Measurements from ENCODE around the gene IGSF9. TPM values are rescaled to one million over a fixed set of nuclear protein-coding genes. Genes with fewer than 3 reads are reported as not detected.

Gene IGSF9
- total and polyA plus RNA-seq, 3 experiments from 2014 or later: 0.04 to 0.11 TPM; not detected in 1

DNA sequence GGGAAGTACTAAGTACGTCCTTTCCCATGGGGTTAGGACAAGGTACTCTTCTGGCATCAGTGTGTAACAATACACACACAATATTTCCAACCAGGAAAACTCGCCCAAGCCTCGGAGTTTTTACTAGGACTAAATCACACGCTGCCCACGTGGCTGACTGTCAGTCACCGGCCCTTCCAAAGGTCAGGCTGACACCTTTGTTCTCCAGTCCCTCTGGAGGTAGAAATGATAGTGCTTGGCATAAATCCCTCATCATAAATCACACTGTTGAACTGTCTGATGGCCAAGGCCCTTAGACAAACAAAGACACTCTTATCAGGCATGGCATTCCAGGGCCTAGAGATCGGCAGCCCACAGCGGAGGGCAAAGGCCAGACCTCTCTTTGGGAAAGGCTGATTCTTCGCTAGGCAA, 25.5 kb upstream of the IGSF9 start:
- Histone ChIP-seq H3K4me1 (ENCODE audit: insufficient read depth, low read length) (no peaks in the 10 kb centered on the region), H3K9me3 (ENCODE audit: low read length) (no peaks in the 10 kb centered on the region), H3K4me3 (ENCODE audit: low read length) (no peak overlapping the region), H3K27me3 (ENCODE audit: insufficient read depth, low read length, poor library complexity, severe bottlenecking) (peaks cover 9% of the 10 kb centered on the region), H3K27ac (ENCODE audit: low read depth, low read length) (no peak overlapping the region), H3K36me3 (ENCODE audit: insufficient read depth, low read length) (no peaks in the 10 kb centered on the region)
- H3K36me3 Mint-ChIP-seq: no peaks in the 10 kb centered on the region
- H3K4me1 Mint-ChIP-seq: no peaks in the 10 kb centered on the region
- ChIA-PET CTCF (no interaction called here), POLR2A (no interaction called here)
- no peak overlapping the region for H3K27ac Mint-ChIP-seq
- peaks cover 19 to 52% of the 10 kb centered on the region in 2 donors for H3K27me3 Mint-ChIP-seq
- H3K9me3 Mint-ChIP-seq: peaks cover 0 to 1% (median 0%) of the 10 kb centered on the region in 5 donors
- DNase-seq: no peak
- H3K4me3 Mint-ChIP-seq: no peak overlapping the region

DNA sequence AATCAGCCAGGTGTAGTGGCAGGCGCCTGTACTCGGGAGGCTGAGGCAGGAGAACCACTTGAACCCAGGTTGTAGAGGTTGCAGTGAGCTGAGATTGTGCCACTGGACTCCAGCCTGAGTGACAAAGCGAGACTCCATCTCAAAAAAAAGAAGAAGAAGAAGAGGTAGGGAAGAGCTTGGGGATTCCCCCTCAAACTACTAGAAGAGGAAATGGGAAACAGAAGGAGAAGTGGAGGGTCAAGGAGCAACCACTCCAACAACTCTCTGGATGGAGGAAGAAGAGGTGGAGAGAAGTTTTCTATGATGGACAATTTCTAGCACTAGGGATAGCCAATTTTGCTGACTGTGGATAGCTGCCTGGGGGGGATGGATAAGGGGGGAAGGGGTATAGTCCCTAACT, 23.5 kb upstream of the IGSF9 start:
- Mint-ChIP-seq H3K27me3 (peaks cover 20 to 59% of the 10 kb centered on the region in 2 donors), H3K4me3 (no peak overlapping the region), H3K27ac (no peak overlapping the region), H3K9me3 (peaks cover 0 to 1% (median 0%) of the 10 kb centered on the region in 5 donors), H3K4me1 (no peaks in the 10 kb centered on the region), H3K36me3 (no peaks in the 10 kb centered on the region)
- Histone ChIP-seq H3K4me1 (ENCODE audit: insufficient read depth, low read length) (no peaks in the 10 kb centered on the region), H3K27ac (ENCODE audit: low read depth, low read length) (no peak overlapping the region), H3K4me3 (ENCODE audit: low read length) (no peak overlapping the region), H3K36me3 (ENCODE audit: insufficient read depth, low read length) (no peaks in the 10 kb centered on the region), H3K27me3 (ENCODE audit: insufficient read depth, low read length, poor library complexity, severe bottlenecking) (peaks cover 9% of the 10 kb centered on the region), H3K9me3 (ENCODE audit: low read length) (no peaks in the 10 kb centered on the region)
- ChIA-PET POLR2A (no interaction called here), CTCF (no interaction called here)
- DNase-seq: no peak

DNA sequence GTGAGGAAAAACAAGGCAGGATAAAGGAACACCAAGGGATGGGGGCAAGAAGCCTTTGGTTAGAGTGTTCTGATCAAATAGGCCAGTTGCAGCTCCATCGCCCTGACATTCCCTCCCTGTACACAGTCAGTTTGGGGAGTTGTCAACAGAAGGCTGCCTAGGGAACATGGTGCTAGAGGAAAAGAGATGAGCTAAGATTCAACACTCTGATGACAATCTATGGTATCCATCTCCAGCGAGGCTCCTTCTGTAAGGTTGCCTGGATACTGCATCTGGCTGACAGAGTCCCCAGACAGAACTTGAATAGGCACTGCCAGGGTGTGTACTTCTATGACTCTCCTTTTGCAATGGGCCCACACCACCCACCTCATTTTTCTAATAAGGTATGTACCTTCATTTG, 19.9 kb upstream of the IGSF9 start:
- Mint-ChIP-seq H3K9me3 (peaks cover 0 to 1% (median 0%) of the 10 kb centered on the region in 5 donors), H3K27ac (no peak overlapping the region), H3K4me3 (no peak overlapping the region), H3K4me1 (no peaks in the 10 kb centered on the region), H3K27me3 (peaks cover 21 to 52% of the 10 kb centered on the region in 2 donors), H3K36me3 (no peaks in the 10 kb centered on the region)
- CTCF ChIA-PET: interaction anchor here (0.7 kb wide), 1 partner anchor 42 kb away, joined by 3 read pairs; no protein-coding TSS in a partner anchor
- Histone ChIP-seq H3K4me3 (ENCODE audit: low read length) (no peak overlapping the region), H3K27ac (ENCODE audit: low read depth, low read length) (no peak overlapping the region), H3K27me3 (ENCODE audit: insufficient read depth, low read length, poor library complexity, severe bottlenecking) (no peaks in the 10 kb centered on the region), H3K9me3 (ENCODE audit: low read length) (no peaks in the 10 kb centered on the region), H3K4me1 (ENCODE audit: insufficient read depth, low read length) (no peaks in the 10 kb centered on the region), H3K36me3 (ENCODE audit: insufficient read depth, low read length) (no peaks in the 10 kb centered on the region)
- POLR2A ChIA-PET: no interaction called here
- no peak for DNase-seq

DNA sequence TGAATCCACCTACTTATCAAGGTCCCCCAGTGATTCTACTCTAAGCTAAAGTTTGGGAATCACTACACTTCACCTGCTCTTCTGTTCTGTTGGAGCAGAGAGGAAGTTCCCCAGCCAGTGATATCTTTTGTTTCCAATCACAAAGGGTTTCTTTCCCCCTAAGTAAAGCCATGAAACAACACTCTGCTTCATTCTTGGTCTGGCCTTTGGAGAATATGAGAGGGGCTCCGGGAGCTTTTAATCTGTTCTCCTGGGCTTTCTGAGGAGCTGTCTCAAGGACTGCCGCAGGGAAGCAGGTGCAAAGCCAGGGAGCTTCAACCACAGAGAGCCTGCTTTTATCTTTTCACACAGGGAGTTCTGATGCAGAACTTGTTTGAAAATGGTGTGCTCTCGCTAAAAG, 18.7 kb upstream of the IGSF9 start:
- H3K27ac ChIP-seq (ENCODE audit: low read depth, low read length): no peak overlapping the region
- H3K9me3 ChIP-seq (ENCODE audit: low read length): no peaks in the 10 kb centered on the region
- no peak overlapping the region for H3K4me3 ChIP-seq (ENCODE audit: low read length)
- ChIA-PET POLR2A (no interaction called here), CTCF (interaction anchor here (1.2 kb wide), 1 partner anchor 43 kb away, joined by 3 read pairs; no protein-coding TSS in a partner anchor)
- H3K36me3 Mint-ChIP-seq: no peaks in the 10 kb centered on the region
- H3K36me3 ChIP-seq (ENCODE audit: insufficient read depth, low read length): no peaks in the 10 kb centered on the region
- no peaks in the 10 kb centered on the region for H3K4me1 Mint-ChIP-seq
- H3K27ac Mint-ChIP-seq: no peak overlapping the region
- peaks cover 21 to 50% of the 10 kb centered on the region in 2 donors for H3K27me3 Mint-ChIP-seq
- H3K4me3 Mint-ChIP-seq: no peak overlapping the region
- H3K27me3 ChIP-seq (ENCODE audit: insufficient read depth, low read length, poor library complexity, severe bottlenecking): no peaks in the 10 kb centered on the region
- DNase-seq: no peak
- peaks cover 0 to 1% (median 0%) of the 10 kb centered on the region in 5 donors for H3K9me3 Mint-ChIP-seq
- no peaks in the 10 kb centered on the region for H3K4me1 ChIP-seq (ENCODE audit: insufficient read depth, low read length)

DNA sequence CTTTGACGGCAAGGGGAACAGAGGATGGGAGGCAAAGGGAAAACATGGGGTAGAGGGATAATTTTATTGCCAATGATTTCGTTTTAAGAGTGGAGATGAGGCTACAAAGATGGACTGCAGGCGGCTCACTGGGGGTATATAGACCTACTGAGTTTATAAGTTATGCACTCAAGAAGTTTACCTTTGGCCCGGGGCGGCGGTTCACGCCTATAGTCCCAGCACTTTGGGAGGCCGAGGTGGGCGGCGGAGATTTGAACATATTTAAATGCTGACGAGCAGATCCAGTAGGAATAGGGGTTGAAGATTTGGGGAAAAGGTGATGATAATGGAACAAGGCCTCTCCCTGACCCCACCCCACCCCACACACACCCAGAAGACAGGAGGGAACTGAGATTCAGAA, 16.8 kb upstream of the IGSF9 start:
- Mint-ChIP-seq H3K36me3 (no peaks in the 10 kb centered on the region), H3K9me3 (no peaks in the 10 kb centered on the region), H3K4me1 (no peaks in the 10 kb centered on the region), H3K27me3 (peaks cover 9 to 33% of the 10 kb centered on the region in 2 donors), H3K4me3 (no peak overlapping the region), H3K27ac (no peak overlapping the region)
- Histone ChIP-seq H3K27ac (ENCODE audit: low read depth, low read length) (no peak overlapping the region), H3K36me3 (ENCODE audit: insufficient read depth, low read length) (no peaks in the 10 kb centered on the region), H3K9me3 (ENCODE audit: low read length) (no peaks in the 10 kb centered on the region), H3K4me3 (ENCODE audit: low read length) (no peak overlapping the region), H3K4me1 (ENCODE audit: insufficient read depth, low read length) (no peaks in the 10 kb centered on the region), H3K27me3 (ENCODE audit: insufficient read depth, low read length, poor library complexity, severe bottlenecking) (no peaks in the 10 kb centered on the region)
- DNase-seq: no peak
- ChIA-PET POLR2A (no interaction called here), CTCF (no interaction called here)

DNA sequence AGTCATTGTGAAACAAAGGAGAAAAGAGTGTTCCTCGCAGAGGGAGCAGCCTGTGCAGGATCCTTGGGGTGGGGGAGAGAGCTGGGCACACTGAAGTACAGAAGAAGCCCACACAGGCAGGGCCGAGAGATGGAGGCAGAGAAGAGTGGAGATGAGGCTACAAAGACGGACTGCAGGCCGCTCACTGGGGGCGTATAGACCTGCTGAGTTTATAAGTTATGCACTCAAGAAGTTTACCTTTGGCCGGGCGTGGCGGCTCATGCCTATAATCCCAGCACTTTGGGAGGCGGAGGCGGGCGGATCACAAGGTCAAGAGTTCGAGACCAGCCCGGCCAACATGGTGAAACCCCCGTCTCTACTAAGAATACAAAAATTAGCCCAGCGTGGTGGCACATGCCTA, 16.2 kb upstream of the IGSF9 start:
- Histone ChIP-seq H3K4me3 (ENCODE audit: low read length) (no peak overlapping the region), H3K27me3 (ENCODE audit: insufficient read depth, low read length, poor library complexity, severe bottlenecking) (no peaks in the 10 kb centered on the region), H3K36me3 (ENCODE audit: insufficient read depth, low read length) (no peaks in the 10 kb centered on the region), H3K27ac (ENCODE audit: low read depth, low read length) (no peak overlapping the region), H3K9me3 (ENCODE audit: low read length) (no peaks in the 10 kb centered on the region), H3K4me1 (ENCODE audit: insufficient read depth, low read length) (no peaks in the 10 kb centered on the region)
- no peak for DNase-seq
- Mint-ChIP-seq H3K27me3 (peaks cover 7 to 28% of the 10 kb centered on the region in 2 donors), H3K36me3 (no peaks in the 10 kb centered on the region), H3K27ac (peak overlapping the region in 1 of 8 donors; percentile 48), H3K4me1 (no peaks in the 10 kb centered on the region), H3K4me3 (no peak overlapping the region), H3K9me3 (no peaks in the 10 kb centered on the region)
- POLR2A ChIA-PET: no interaction called here
- CTCF ChIA-PET: no interaction called here

DNA sequence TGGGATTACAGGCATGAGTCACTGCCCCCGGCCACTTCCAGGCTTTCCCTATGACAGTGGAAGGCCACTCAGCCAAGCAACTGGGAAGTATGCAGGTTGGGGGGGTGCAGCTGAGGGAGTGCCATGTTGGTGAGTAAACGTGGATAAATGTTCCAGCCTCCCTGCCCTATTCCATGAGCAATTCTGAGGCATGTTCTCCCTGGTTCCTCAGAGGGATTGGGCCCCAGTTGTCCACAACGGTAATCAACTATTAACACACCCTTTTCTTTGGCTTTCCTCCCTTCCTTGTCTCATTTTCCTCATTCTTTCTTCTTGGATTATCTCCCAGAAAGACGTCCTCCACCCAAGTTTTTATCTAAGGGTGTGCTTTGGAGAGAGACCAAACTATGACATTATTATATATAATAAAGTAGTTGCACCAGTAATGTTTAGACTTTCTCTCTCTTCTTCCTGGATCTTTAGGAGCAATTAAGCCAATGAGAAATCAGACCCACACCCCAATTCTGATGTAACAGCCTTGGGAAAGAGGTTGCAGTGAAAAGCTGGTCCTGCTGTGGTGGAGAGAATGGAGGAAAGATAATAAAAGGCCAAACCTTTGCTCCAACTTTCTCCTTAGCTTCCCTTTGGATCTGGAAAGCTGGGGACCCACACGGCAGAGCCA, 15.4 kb upstream of the IGSF9 start:
- Histone ChIP-seq H3K9me3 (ENCODE audit: low read length) (no peaks in the 10 kb centered on the region), H3K36me3 (ENCODE audit: insufficient read depth, low read length) (no peaks in the 10 kb centered on the region), H3K27ac (ENCODE audit: low read depth, low read length) (no peak overlapping the region), H3K4me1 (ENCODE audit: insufficient read depth, low read length) (no peaks in the 10 kb centered on the region), H3K4me3 (ENCODE audit: low read length) (no peak overlapping the region), H3K27me3 (ENCODE audit: insufficient read depth, low read length, poor library complexity, severe bottlenecking) (no peaks in the 10 kb centered on the region)
- H3K9me3 Mint-ChIP-seq: no peaks in the 10 kb centered on the region
- ChIA-PET CTCF (no interaction called here), POLR2A (no interaction called here)
- peaks cover 8 to 21% of the 10 kb centered on the region in 2 donors for H3K27me3 Mint-ChIP-seq
- no peaks in the 10 kb centered on the region for H3K4me1 Mint-ChIP-seq
- H3K27ac Mint-ChIP-seq: no peak overlapping the region
- H3K4me3 Mint-ChIP-seq: peak overlapping the region in 1 of 7 donors; percentile 10
- no peaks in the 10 kb centered on the region for H3K36me3 Mint-ChIP-seq
- no peak for DNase-seq

DNA sequence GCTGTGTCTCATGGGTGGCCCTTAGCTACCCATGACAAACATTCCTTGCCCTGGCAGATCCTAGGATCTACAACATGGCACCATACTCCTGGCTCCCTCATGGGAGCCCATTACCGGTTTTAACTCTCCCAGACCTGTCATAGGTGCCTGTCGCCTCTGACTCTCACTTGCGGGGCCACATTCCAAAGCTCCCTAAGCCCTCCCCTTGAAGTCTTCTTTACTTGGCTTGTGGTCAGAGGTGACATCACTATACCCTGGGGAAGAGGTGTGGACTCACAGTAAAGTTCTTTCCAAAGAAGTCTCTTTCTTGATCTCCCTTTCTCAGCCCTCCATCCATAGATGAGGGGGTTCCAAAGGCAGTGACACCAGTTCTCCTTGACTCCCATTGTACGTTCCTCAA, 14.0 kb upstream of the IGSF9 start:
- no peaks in the 10 kb centered on the region for H3K27me3 ChIP-seq (ENCODE audit: insufficient read depth, low read length, poor library complexity, severe bottlenecking)
- H3K27ac ChIP-seq (ENCODE audit: low read depth, low read length): no peak overlapping the region
- Mint-ChIP-seq H3K9me3 (no peaks in the 10 kb centered on the region), H3K27ac (no peak overlapping the region), H3K27me3 (peaks cover 9 to 14% of the 10 kb centered on the region in 2 donors), H3K4me1 (no peaks in the 10 kb centered on the region), H3K4me3 (no peak overlapping the region), H3K36me3 (no peaks in the 10 kb centered on the region)
- no peak overlapping the region for H3K4me3 ChIP-seq (ENCODE audit: low read length)
- no peaks in the 10 kb centered on the region for H3K9me3 ChIP-seq (ENCODE audit: low read length)
- no peaks in the 10 kb centered on the region for H3K36me3 ChIP-seq (ENCODE audit: insufficient read depth, low read length)
- CTCF ChIA-PET: no interaction called here
- DNase-seq: no peak
- H3K4me1 ChIP-seq (ENCODE audit: insufficient read depth, low read length): no peaks in the 10 kb centered on the region
- POLR2A ChIA-PET: no interaction called here

Measured in CD8-positive, alpha-beta memory T cell (primary cell).